HG02588 (cell line): ENCODE measurements around the gene GDAP2.
"Not testable (repeated sequence)": the region's sequence is repeated elsewhere in the genome, so short reads cannot be mapped to it uniquely, and the experiment has no call there.

Experiments used
- ATAC-seq: cut with Tn5 transposase; IDR thresholded peaks from one replicate; pipeline ENCODE4 v1.9.1; 2021; ENCODE audit warnings: mild to moderate bottlenecking, moderate library complexity; ENCODE audit not compliant: unreplicated experiment

GDAP2 gene

GRCh38 chr1:117929343-117930172, at the start of gene GDAP2, which contains the start of gene WDR3:
Gene GDAP2 (minus strand): TSS chr1:117929621. CDS start chr1:117920357, 9,264 bp downstream.
Gene WDR3 (plus strand): TSS chr1:117929739. CDS start chr1:117933320, 3,581 bp downstream.
- peak; percentile 95 for ATAC-seq

- no peak for ATAC-seq
These were observed 47.0 kb upstream of the GDAP2 start for GRCh38 chr1:117976381-117976780.

GRCh38 chr1:117971777-117972176, 42.4 kb upstream of the GDAP2 start:
- no peak for ATAC-seq

- no peak for ATAC-seq
These were observed 40.8 kb upstream of the GDAP2 start for GRCh38 chr1:117970252-117970651.

DNA sequence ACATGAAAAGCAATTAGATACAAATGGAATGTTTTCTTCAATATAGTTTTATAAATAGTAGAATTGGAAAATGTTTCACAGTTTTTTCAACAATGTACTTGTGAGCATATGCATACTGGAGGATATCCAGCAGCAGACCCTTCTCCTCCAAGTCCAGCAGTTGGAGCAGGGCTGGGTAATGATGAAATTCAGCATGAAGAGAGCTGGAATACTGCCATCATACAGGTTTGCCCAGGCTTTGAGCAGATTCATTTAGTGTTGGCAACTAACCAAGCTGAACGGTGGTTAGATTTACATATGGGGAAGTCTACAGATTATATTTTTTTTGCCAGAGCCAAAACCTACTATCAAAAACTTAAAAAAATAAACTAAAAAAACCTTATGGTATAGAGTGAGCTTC, 38.5 kb upstream of the GDAP2 start:
- ATAC-seq: no peak

- no peak for ATAC-seq
These were observed 38.1 kb upstream of the GDAP2 start for GRCh38 chr1:117967477-117967876.

GRCh38 chr1:117964290-117965038, 35.0 kb upstream of the GDAP2 start:
- ATAC-seq: no peak

- ATAC-seq: no peak
These were observed 29.9 kb upstream of the GDAP2 start for GRCh38 chr1:117959364-117959763.

DNA sequence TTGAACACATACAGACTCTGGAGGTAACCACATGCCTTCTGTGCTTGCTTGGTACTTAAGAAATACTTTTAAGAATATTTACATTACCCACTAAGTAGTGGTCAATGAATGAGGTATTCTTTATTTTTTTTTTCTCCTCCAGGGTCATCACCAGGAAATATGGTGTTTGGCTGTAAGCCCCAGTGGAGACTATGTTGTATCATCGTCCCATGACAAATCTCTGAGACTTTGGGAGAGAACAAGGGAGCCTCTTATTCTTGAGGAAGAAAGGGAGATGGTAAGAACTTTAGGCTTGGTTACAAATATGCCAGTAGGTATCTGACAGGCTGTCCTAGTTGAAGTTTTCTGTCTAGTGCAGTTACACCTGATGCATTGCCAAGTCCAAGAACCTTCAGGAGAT, 23.0 kb upstream of the GDAP2 start:
- no peak for ATAC-seq

DNA sequence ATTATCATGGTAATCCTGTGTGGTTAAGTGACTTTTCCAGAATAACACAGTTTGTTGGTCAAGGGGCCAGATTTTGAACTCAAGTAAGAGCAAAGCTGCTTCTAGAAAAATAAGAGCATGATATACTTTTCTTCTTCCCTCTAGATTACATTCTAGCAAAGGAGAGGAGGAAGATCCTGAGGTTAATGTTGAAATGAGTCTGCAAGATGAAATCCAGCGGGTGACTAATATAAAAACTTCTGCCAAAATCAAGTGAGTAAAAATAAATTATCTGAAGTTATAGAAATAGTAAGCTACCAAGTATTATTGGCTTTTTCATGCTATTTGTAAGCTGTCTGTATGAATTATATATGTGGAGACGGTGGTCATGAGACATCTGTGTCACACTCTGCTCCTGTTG, 12.9 kb upstream of the GDAP2 start:
- ATAC-seq: no peak

- ATAC-seq: no peak
These were observed 4.3 kb upstream of the GDAP2 start for GRCh38 chr1:117933769-117934168.

GRCh38 chr1:117932576-117932975, 3.2 kb upstream of the GDAP2 start:
- no peak for ATAC-seq

GRCh38 chr1:117930484-117930883, 1.1 kb upstream of the GDAP2 start:
- no peak for ATAC-seq

GRCh38 chr1:117930173-117930447, 689 bp upstream of the GDAP2 start:
- ATAC-seq: no peak

- ATAC-seq: peak; percentile 35
These were observed 509 bp downstream of the GDAP2 start for GRCh38 chr1:117928881-117929342.

DNA sequence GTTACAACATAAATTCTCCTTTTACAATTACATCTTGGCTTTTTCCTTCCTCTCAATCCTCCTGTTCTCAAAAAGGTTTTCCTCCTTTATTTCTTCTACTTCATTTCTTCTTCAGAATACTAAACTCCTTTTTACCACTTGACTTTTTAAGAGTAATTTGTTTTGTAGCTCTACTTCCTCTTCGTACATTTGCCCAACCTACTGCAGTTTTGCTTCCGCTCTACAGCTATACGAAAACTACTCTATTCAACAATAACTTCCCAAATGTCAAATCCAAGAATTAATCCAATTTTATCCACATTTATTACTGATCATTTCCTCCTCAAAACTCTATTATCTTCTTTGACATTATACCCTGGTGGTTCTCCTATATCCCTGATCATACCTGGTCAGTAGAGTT, 3.4 kb downstream of the GDAP2 start:
- ATAC-seq: no peak

GRCh38 chr1:117922717-117923116, 6.7 kb downstream of the GDAP2 start:
- not testable (repeated sequence) for ATAC-seq

DNA sequence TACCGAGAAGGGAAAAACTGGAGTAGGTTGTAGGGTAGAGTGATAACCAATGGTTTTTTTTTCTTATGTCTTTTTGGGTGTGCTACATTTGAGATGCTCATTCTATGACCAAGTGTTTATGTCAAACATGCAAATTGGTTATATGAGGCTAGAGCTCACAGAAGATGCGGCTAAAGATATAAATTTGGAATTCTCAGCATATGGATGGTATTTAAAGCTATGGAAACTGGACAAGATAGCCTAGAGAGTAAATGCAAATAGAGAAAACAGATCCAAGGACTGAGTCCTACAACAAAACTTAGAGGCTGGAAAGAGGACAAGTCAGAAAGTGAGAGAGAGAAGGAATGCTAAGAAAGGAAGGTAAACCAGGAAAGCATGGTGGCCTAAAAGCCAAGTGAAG, 7.4 kb downstream of the GDAP2 start:
- ATAC-seq: no peak

GRCh38 chr1:117919376-117919775, 10.0 kb downstream of the GDAP2 start:
- ATAC-seq: no peak

DNA sequence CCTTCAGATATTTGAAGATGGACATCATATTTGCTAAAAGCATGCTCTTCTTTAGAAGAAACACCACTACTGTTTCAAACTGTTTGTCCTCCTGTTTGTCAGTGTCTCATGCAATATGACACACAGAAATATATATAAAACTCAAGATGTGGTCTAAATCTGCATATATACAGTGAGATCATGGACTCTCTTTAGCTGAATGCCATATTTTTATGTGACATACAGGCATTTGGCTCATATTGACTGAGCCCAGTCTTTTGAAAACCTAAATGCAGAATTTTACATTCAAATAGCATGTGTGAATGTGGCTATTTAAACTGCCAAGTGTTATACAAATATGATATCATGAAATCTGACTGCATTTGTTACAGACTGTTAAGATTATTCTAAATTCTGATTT, 18.4 kb downstream of the GDAP2 start:
- ATAC-seq: no peak

GRCh38 chr1:117905019-117905418, 24.4 kb downstream of the GDAP2 start:
- no peak for ATAC-seq

GRCh38 chr1:117904485-117904884, 24.9 kb downstream of the GDAP2 start:
- ATAC-seq: no peak
